GM12891 (cell line): ENCODE measurements around the gene SMYD3.

Source experiments
- POLR2A ChIP-seq: IDR thresholded peaks from 2 replicates; pipeline ENCODE4 v1.6.1; 2011; ENCODE audit warnings: low read depth, low read length, control low read depth
- POLR2AphosphoS5 ChIP-seq: IDR thresholded peaks from 2 replicates; pipeline ENCODE4 v1.6.1; 2011; ENCODE audit warnings: low read depth, low read length, control low read depth

DNA sequence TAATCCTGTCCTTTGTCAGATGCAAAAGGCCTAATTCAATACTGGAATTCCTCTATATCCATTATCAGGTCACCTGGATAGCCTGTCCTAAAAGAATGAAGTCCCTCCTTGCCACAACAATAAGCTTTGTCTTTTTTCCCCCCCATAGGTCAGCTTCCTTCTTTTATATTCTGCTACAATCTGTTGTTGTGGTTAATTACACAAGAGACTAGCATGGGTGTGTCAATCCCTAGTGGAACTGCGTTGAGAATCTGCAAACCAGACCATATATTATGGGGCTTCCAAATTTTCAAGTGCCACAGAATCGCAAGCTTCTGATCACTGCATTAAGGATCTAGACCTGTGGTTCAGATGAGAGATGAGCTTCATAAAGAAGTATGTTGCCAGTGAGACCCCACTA is 349.6 kb downstream of the SMYD3 start:
- TF ChIP-seq POLR2AphosphoS5 (no peak), POLR2A (no peak)
